H1 (cell line): Measurements from ENCODE around the gene IDI1. TPM values are rescaled to one million over a fixed set of nuclear protein-coding genes. Genes with fewer than 3 reads are reported as not detected.

Experiments used
- CTCF ChIA-PET: fragments of 300-600 bp; sonication (Branson Sonifier 250); formaldehyde crosslinking; loops from one replicate; lab custom pipeline; 2021; ENCODE audit not compliant: partially characterized antibody; lab: Charles Lee
- POLR2A ChIA-PET: fragments of 300-600 bp; sonication (Branson Sonifier 250); formaldehyde crosslinking; loops from one replicate; lab custom pipeline; 2021; ENCODE audit warnings: inconsistent platforms; ENCODE audit not compliant: partially characterized antibody; lab: Charles Lee
- DNase-seq, 2 experiments: peaks; one replicate each; pipeline versions ENCODE4 v3.0.0 to v3.0.0-alpha.2; 2010 to 2022; ENCODE audit warnings: low spot score in 2 of 2, low read depth in 1 of 2, mixed read lengths in 1 of 2
- FAIRE-seq: peaks from 2 replicates; lab custom pipeline; 2011; peaks lifted over from hg19 to GRCh38; lab: Jason Lieb, UNC
- H2AFZ ChIP-seq: 2 replicates; pipeline ENCODE4 v1.8.1; 2012; ENCODE audit warnings: low read length, inconsistent platforms
- H2AK5ac ChIP-seq: 2 replicates; pipeline ENCODE4 v1.6.1; 2013; ENCODE audit warnings: low read depth, low read length
- H2BK120ac ChIP-seq: replicated peaks from 2 replicates; pipeline ENCODE3; 2013; ENCODE audit warnings: low read depth, low read length, inconsistent platforms
- H2BK12ac ChIP-seq: 2 replicates; pipeline ENCODE4 v1.6.1; 2013; ENCODE audit warnings: low read depth, low read length
- H2BK15ac ChIP-seq: 2 replicates; pipeline ENCODE4 v1.6.1; 2013; ENCODE audit warnings: low read length
- H2BK20ac ChIP-seq: 2 replicates; pipeline ENCODE4 v1.6.1; 2013; ENCODE audit warnings: low read length
- H2BK5ac ChIP-seq: 2 replicates; pipeline ENCODE4 v1.6.1; 2013; ENCODE audit warnings: low read depth, low read length
- H3K14ac ChIP-seq: 2 replicates; pipeline ENCODE4 v1.6.1; 2013; ENCODE audit warnings: inconsistent platforms; ENCODE audit not compliant: insufficient read length
- H3K18ac ChIP-seq: 2 replicates; pipeline ENCODE4 v1.6.1; 2013; ENCODE audit warnings: low read length; ENCODE audit errors: extremely low read depth
- H3K23ac ChIP-seq: 2 replicates; pipeline ENCODE4 v1.6.1; 2013; ENCODE audit warnings: inconsistent platforms; ENCODE audit not compliant: insufficient read length
- H3K23me2 ChIP-seq: 2 replicates; pipeline ENCODE4 v1.6.1; 2013; ENCODE audit warnings: low read depth, low read length
- H3K27ac ChIP-seq: 2 replicates; pipeline ENCODE4 v1.6.1; 2011; ENCODE audit warnings: low read depth, low read length, inconsistent platforms
- H3K27me3 ChIP-seq, 4 experiments: replicated peaks in 1 of 4; 1 replicate in 1 of 4; 2 replicates in 3 of 4; pipeline versions ENCODE4 v1.6.1 to v1.8.1; 2011 to 2013; ENCODE audit warnings: low read length in 3 of 4, mild to moderate bottlenecking in 3 of 4, inconsistent platforms in 2 of 4, mixed read lengths in 2 of 4, moderate library complexity in 1 of 4; ENCODE audit not compliant: control insufficient read depth in 3 of 4, insufficient read depth in 3 of 4; ENCODE audit errors: extremely low read depth in 1 of 4
- H3K36me3 ChIP-seq, 4 experiments: 2 replicates each; pipeline versions ENCODE4 v1.6.1 to v1.8.1; 2011 to 2013; ENCODE audit warnings: mild to moderate bottlenecking in 4 of 4, low read length in 3 of 4, moderate library complexity in 2 of 4, control low read depth in 1 of 4, inconsistent platforms in 1 of 4; ENCODE audit not compliant: insufficient read depth in 4 of 4, control insufficient read depth in 2 of 4
- H3K4ac ChIP-seq: replicated peaks from 2 replicates; pipeline ENCODE3; 2013; ENCODE audit warnings: low read length, low read depth, mixed read lengths, inconsistent platforms; ENCODE audit not compliant: insufficient read length
- H3K4me1 ChIP-seq, 4 experiments: replicated peaks in 1 of 4; 1 replicate in 1 of 4; 2 replicates in 3 of 4; pipeline versions ENCODE4 v1.6.1 to v1.8.1; 2011 to 2013; ENCODE audit warnings: low read length in 3 of 4, inconsistent platforms in 2 of 4, mixed read lengths in 1 of 4; ENCODE audit not compliant: insufficient read depth in 4 of 4, control insufficient read depth in 3 of 4
- H3K4me2 ChIP-seq, 2 experiments: 2 replicates each; pipeline versions ENCODE4 v1.6.1 to v1.8.1; 2011 to 2013; ENCODE audit warnings: low read depth in 2 of 2, low read length in 2 of 2, control low read depth in 1 of 2, inconsistent platforms in 1 of 2, mild to moderate bottlenecking in 1 of 2; ENCODE audit not compliant: insufficient read depth in 1 of 2
- H3K4me3 ChIP-seq, 4 experiments: fragments of 200-600, 300-600 bp in 1 of 4; sonication (generic), shearing (Covaris generic), sonication (Bioruptor Twin) in 1 of 4; 2 replicates each; pipeline versions ENCODE4 v1.5.1 to v1.8.1; 2011 to 2016; ENCODE audit warnings: low read length in 4 of 4, low read depth in 3 of 4, control low read depth in 2 of 4, inconsistent platforms in 2 of 4, mild to moderate bottlenecking in 2 of 4, mixed read lengths in 1 of 4, moderate library complexity in 1 of 4; ENCODE audit not compliant: insufficient read depth in 2 of 4; ENCODE audit errors: extremely low read depth in 1 of 4
- H3K56ac ChIP-seq: replicated peaks from 2 replicates; pipeline ENCODE3; 2013; ENCODE audit warnings: low read depth, mild to moderate bottlenecking, mixed read lengths, low read length, inconsistent platforms; ENCODE audit not compliant: insufficient read length
- H3K79me1 ChIP-seq: 2 replicates; pipeline ENCODE4 v1.6.1; 2013; ENCODE audit warnings: low read depth, low read length, control low read depth
- H3K79me2 ChIP-seq, 2 experiments: 2 replicates each; pipeline versions ENCODE4 v1.6.1 to v1.8.1; 2012 to 2013; ENCODE audit warnings: low read length in 2 of 2, mild to moderate bottlenecking in 2 of 2, inconsistent platforms in 1 of 2; ENCODE audit not compliant: insufficient read depth in 2 of 2, control insufficient read depth in 1 of 2
- H3K9ac ChIP-seq, 4 experiments: replicated peaks in 1 of 4; 1 replicate in 1 of 4; 2 replicates in 3 of 4; pipeline versions ENCODE4 v1.6.1 to v1.8.1; 2011 to 2013; ENCODE audit warnings: low read depth in 3 of 4, low read length in 3 of 4, control low read depth in 2 of 4, mild to moderate bottlenecking in 2 of 4, moderate library complexity in 2 of 4, inconsistent platforms in 1 of 4; ENCODE audit errors: extremely low read depth in 1 of 4
- H3K9me3 ChIP-seq, 2 experiments: 2 replicates each; pipeline versions ENCODE4 v1.6.1 to v1.8.1; 2012 to 2013; ENCODE audit warnings: mild to moderate bottlenecking in 2 of 2, moderate library complexity in 2 of 2, control low read depth in 1 of 2, inconsistent platforms in 1 of 2, low read depth in 1 of 2, low read length in 1 of 2, mixed read lengths in 1 of 2; ENCODE audit not compliant: insufficient read depth in 2 of 2
- H4K20me1 ChIP-seq, 2 experiments: replicated peaks in 1 of 2; 2 replicates each; pipeline versions ENCODE3 to v1.8.1; 2011 to 2013; ENCODE audit warnings: inconsistent platforms in 2 of 2, low read length in 2 of 2, mild to moderate bottlenecking in 1 of 2; ENCODE audit not compliant: insufficient read depth in 2 of 2, control insufficient read depth in 1 of 2
- H4K5ac ChIP-seq: 2 replicates; pipeline ENCODE4 v1.6.1; 2013; ENCODE audit warnings: low read length, low read depth, mixed read lengths, inconsistent platforms; ENCODE audit not compliant: insufficient read length
- H4K8ac ChIP-seq: 2 replicates; pipeline ENCODE4 v1.8.0; 2013; ENCODE audit warnings: mild to moderate bottlenecking, moderate library complexity, low read length, inconsistent platforms; ENCODE audit not compliant: insufficient read depth; ENCODE audit errors: extremely low read depth
- H4K91ac ChIP-seq: replicated peaks from 2 replicates; pipeline ENCODE3; 2013; ENCODE audit warnings: low read length, mixed read lengths, inconsistent platforms; ENCODE audit not compliant: insufficient read length
- BACH1 ChIP-seq: IDR thresholded peaks from 2 replicates; pipeline ENCODE4 v1.6.1; 2012; ENCODE audit warnings: low read length, improper control_type of control experiment
- CEBPB ChIP-seq: IDR thresholded peaks from 2 replicates; pipeline ENCODE4 v1.6.1; 2012; ENCODE audit warnings: low read depth, low read length
- E2F6 ChIP-seq: IDR thresholded peaks from 2 replicates; pipeline ENCODE4 v1.6.1; 2012; ENCODE audit warnings: inconsistent platforms
- GTF2F1 ChIP-seq: IDR thresholded peaks from 2 replicates; pipeline ENCODE4 v1.6.1; 2012; ENCODE audit warnings: low read depth, low read length, improper control_type of control experiment, borderline replicate concordance
- JUND ChIP-seq: IDR thresholded peaks from 2 replicates; pipeline ENCODE4 v1.6.1; 2011; ENCODE audit warnings: mild to moderate bottlenecking, improper control_type of control experiment, low read length
- SIN3A ChIP-seq, 2 experiments: IDR thresholded peaks in 1 of 2; conservative IDR thresholded peaks in 1 of 2; 2 replicates each; pipeline ENCODE4 v1.6.1; 2011 to 2012; ENCODE audit warnings: low read length in 2 of 2, improper control_type of control experiment in 1 of 2, low read depth in 1 of 2, mild to moderate bottlenecking in 1 of 2
- SRF ChIP-seq: IDR thresholded peaks from 2 replicates; pipeline ENCODE4 v1.6.1; 2011; ENCODE audit warnings: mild to moderate bottlenecking, low read depth, low read length, moderate library complexity
- SUZ12 ChIP-seq: fragments of 200-600 bp; sonication (generic); IDR thresholded peaks from 2 replicates; pipeline ENCODE4 v1.6.1; 2012; ENCODE audit warnings: mild to moderate bottlenecking, inconsistent platforms, low read length, moderate library complexity, mixed read lengths
- TAF1 ChIP-seq: IDR thresholded peaks from 2 replicates; pipeline ENCODE4 v1.6.1; 2011; ENCODE audit warnings: mild to moderate bottlenecking, low read depth, low read length
- WGBS, 2 experiments: shearing (Covaris generic) in 1 of 2; methylation state at CpG; one replicate each; pipeline versions ENCODE4 v1.1.6 to v1.1.7; 2013 to 2015; ENCODE audit warnings: low lambda C conversion rate in 2 of 2, mixed read lengths in 2 of 2, inconsistent platforms in 1 of 2, low coverage in 1 of 2, missing lambda C conversion rate in 1 of 2; ENCODE audit not compliant: insufficient replicate concordance in 2 of 2, insufficient coverage in 1 of 2, insufficient read length in 1 of 2; ENCODE audit errors: extremely low coverage in 1 of 2, missing lambda C conversion rate in 1 of 2; 5-methylcytosine and 5-hydroxymethylcytosine counted together
- polyA plus RNA-seq, 7 experiments: library from polyadenylated mRNA; depleted of rRNA in 3 of 7; stranded (reverse) in 5 of 7; unstranded in 2 of 7; fragments of >200 nt in 5 of 7; fragments of 200-250 nt in 2 of 7; gene quantifications; 1 replicate in 5 of 7; 2 replicates in 1 of 7; 4 replicates in 1 of 7; pipeline versions ENCODE4 v1.2.1 to v1.2.3, GENCODE V29; 2011 to 2013; ENCODE audit warnings: missing spikeins in 2 of 7, mixed read lengths in 2 of 7
- total RNA-seq: library from RNA; stranded (reverse); fragmentation: NEBNext Ultra II Directional; extraction: Animal tissue kit (Norgen Biotek cat#: 25700); gene quantifications from 2 replicates; pipeline ENCODE4 v1.2.1, GENCODE V29; 2021

IDI1 gene
- total and polyA plus RNA-seq, 2 of the 8 experiments (the other 6 are each of a cell fraction or from before 2014, with no cell fraction given), result 35.3 to 56.6 TPM

GRCh38 chr10:1090696-1091095 is 41.8 kb upstream of the IDI1 start:
- H3K27ac ChIP-seq, result no peak overlapping the region
- H2AFZ ChIP-seq, result no peak overlapping the region
- no peak overlapping the region for H2BK120ac ChIP-seq
- DNase-seq (no peak), FAIRE-seq (no peak)
- no peak for TF ChIP-seq JUND
- no peak for TF ChIP-seq E2F6
- no peak for TF ChIP-seq CEBPB
- no peak for TF ChIP-seq SUZ12
- no peak for TF ChIP-seq TAF1
- TF ChIP-seq BACH1, result no peak
- no peak for TF ChIP-seq SIN3A (conservative IDR thresholded peaks at IDR 0.05 in 1 of 2, IDR thresholded peaks at IDR 0.05 in 1 of 2; ENCODE audit: low read depth in 1 of 2, low read length in 2 of 2)
- TF ChIP-seq SRF, result no peak
- TF ChIP-seq GTF2F1, result no peak
- H4K8ac ChIP-seq, result no peak overlapping the region
- H3K4ac ChIP-seq, result no peak overlapping the region
- ChIA-PET POLR2A (no interaction called here), CTCF (interaction anchor here (0.8 to 2.1 kb wide), 5 partner anchors 9 to 59 kb away, joined by 3 to 6 read pairs (median 3); no protein-coding TSS in a partner anchor)
- no peak overlapping the region for H2BK5ac ChIP-seq
- H3K79me1 ChIP-seq, result no peaks in the 10 kb centered on the region
- 90% methylated on average over 14 of the region's 14 CpGs; no CpG with 5 or more reads in 1 of the 2 experiments for WGBS, 2 experiments
- no peaks in the 10 kb centered on the region for H3K27me3 ChIP-seq
- peaks cover 7% of the 10 kb centered on the region; the same call in 1 of the 2 replicates for H3K23me2 ChIP-seq
- no peak overlapping the region for H3K56ac ChIP-seq
- no peaks in the 10 kb centered on the region for H3K9me3 ChIP-seq
- no peak overlapping the region for H3K23ac ChIP-seq
- no peak overlapping the region for H3K9ac ChIP-seq
- H3K14ac ChIP-seq, result no peak overlapping the region
- no peak overlapping the region for H2AK5ac ChIP-seq
- H3K79me2 ChIP-seq, result no peaks in the 10 kb centered on the region
- no peak overlapping the region for H2BK20ac ChIP-seq
- H4K5ac ChIP-seq, result no peak overlapping the region
- H3K18ac ChIP-seq, result no peak overlapping the region
- no peak overlapping the region for H2BK12ac ChIP-seq
- no peaks in the 10 kb centered on the region for H3K4me1 ChIP-seq
- peaks cover 0 to 5% of the 10 kb centered on the region in 2 experiments for H4K20me1 ChIP-seq
- no peak overlapping the region for H2BK15ac ChIP-seq
- no peak overlapping the region for H4K91ac ChIP-seq
- no peak overlapping the region for H3K4me2 ChIP-seq
- peaks cover 5 to 24% (median 18%) of the 10 kb centered on the region in 4 experiments; a peak in 7 of 8 replicates for H3K36me3 ChIP-seq
- H3K4me3 ChIP-seq, result no peak overlapping the region
